Brain microvascular endothelial cell (primary cell): ENCODE measurements around the gene FCSK.

Source experiments
- DNase-seq: peaks from one replicate; pipeline ENCODE4 v3.0.0-alpha.2; 2020
- H3K27ac ChIP-seq: fragments of 250-450 bp; sonication (Bioruptor Pico); 2 replicates; pipeline ENCODE4 v1.5.1; 2020; ENCODE audit warnings: mild to moderate bottlenecking, moderate library complexity
- H3K27me3 ChIP-seq: fragments of 250-450 bp; sonication (Bioruptor Pico); replicated peaks from 2 replicates; pipeline ENCODE4 v1.5.1; 2020; ENCODE audit warnings: mild to moderate bottlenecking
- H3K36me3 ChIP-seq: fragments of 250-450 bp; sonication (Bioruptor Pico); replicated peaks from 2 replicates; pipeline ENCODE4 v1.5.1; 2020; ENCODE audit warnings: mild to moderate bottlenecking
- H3K4me3 ChIP-seq: 2 replicates; pipeline ENCODE4 v1.5.1; 2011; ENCODE audit warnings: low read depth, mild to moderate bottlenecking, control low read depth, low read length, moderate library complexity
- CTCF ChIP-seq: IDR thresholded peaks from 2 replicates; pipeline ENCODE4 v1.5.1; 2011; ENCODE audit warnings: low read depth, mild to moderate bottlenecking, moderate library complexity, low read length, control low read depth, inconsistent platforms; ENCODE audit errors: missing control alignments
- in situ Hi-C: cut with HindIII; loops from 2 replicates; pipeline ENCODE4 v1.10.0; 2017; ENCODE audit warnings: low sequenced_read_pairs, low pct_ligation_motif_present

The FCSK gene

GRCh38 chr16:70421014-70421413, 33.4 kb upstream of the FCSK start:
- no peak for TF ChIP-seq CTCF
- H3K36me3 ChIP-seq, result peaks cover 19% of the 10 kb centered on the region
- DNase-seq, result no peak
- no peak overlapping the region for H3K4me3 ChIP-seq
- in situ Hi-C loops, result no loop called here
- no peaks in the 10 kb centered on the region for H3K27me3 ChIP-seq
- no peak overlapping the region for H3K27ac ChIP-seq

GRCh38 chr16:70421473-70422311, 32.7 kb upstream of the FCSK start:
- Histone ChIP-seq H3K4me3 (no peak overlapping the region), H3K36me3 (peaks cover 18% of the 10 kb centered on the region), H3K27ac (no peak overlapping the region), H3K27me3 (no peaks in the 10 kb centered on the region)
- in situ Hi-C loops, result no loop called here
- DNase-seq, result no peak
- TF ChIP-seq CTCF, result no peak

GRCh38 chr16:70422543-70422942, 31.9 kb upstream of the FCSK start:
- no peak for DNase-seq
- Histone ChIP-seq H3K4me3 (no peak overlapping the region), H3K36me3 (peaks cover 16% of the 10 kb centered on the region), H3K27ac (no peak overlapping the region), H3K27me3 (no peaks in the 10 kb centered on the region)
- TF ChIP-seq CTCF, result no peak
- in situ Hi-C loops, result no loop called here

GRCh38 chr16:70427786-70428177, 26.6 kb upstream of the FCSK start:
- peak overlapping the region; percentile 89 for H3K27ac ChIP-seq
- in situ Hi-C loops, result no loop called here
- H3K4me3 ChIP-seq, result no peak overlapping the region
- H3K36me3 ChIP-seq, result peaks cover 6% of the 10 kb centered on the region
- H3K27me3 ChIP-seq, result no peaks in the 10 kb centered on the region
- no peak for TF ChIP-seq CTCF
- no peak for DNase-seq

GRCh38 chr16:70428178-70428998, 26.0 kb upstream of the FCSK start:
- H3K27me3 ChIP-seq, result no peaks in the 10 kb centered on the region
- H3K36me3 ChIP-seq, result peaks cover 6% of the 10 kb centered on the region
- peak overlapping the region; percentile 89 for H3K27ac ChIP-seq
- H3K4me3 ChIP-seq, result peak overlapping the region; percentile 3
- in situ Hi-C loops, result no loop called here
- TF ChIP-seq CTCF, result no peak
- peak; percentile 90 for DNase-seq
